ENCODE data around the gene ASAH2. TPM values are rescaled to one million over a fixed set of nuclear protein-coding genes. Genes with fewer than 3 reads are reported as not detected.

Gene ASAH2
- total RNA-seq, 2 experiments from 2014 or later: 0.05 to 3.5 TPM

DNA sequence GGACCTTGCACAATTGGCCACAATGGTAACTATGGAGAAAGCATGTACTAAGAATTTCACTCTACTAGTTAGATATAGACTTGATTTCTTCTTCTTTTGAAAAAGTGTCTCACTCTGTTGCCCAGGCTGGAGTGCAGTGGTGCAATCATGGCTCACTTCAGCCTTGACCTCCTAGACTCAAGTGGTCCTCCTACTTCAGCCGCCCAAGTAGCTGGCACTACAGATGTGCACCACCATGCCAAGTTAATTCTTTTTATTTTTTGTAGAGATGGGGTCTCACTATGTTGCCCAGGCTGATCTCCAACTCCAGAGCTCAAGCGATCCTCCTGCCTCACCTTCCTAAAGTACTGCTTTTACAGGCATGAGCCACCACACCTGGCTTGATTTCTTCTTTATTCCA, 29.1 kb downstream of the ASAH2 start:
- peaks cover 4% of the 10 kb centered on the region for H3K4me1 Mint-ChIP-seq
- H3K27me3 Mint-ChIP-seq: peaks cover 21% of the 10 kb centered on the region
- CTCF ChIA-PET: interaction anchor here (0.9 to 1.1 kb wide), 2 partner anchors 13 to 92 kb away, joined by 3 to 4 read pairs; no protein-coding TSS in a partner anchor
- no peak for ATAC-seq
- no peak overlapping the region for H3K4me3 Mint-ChIP-seq
- no peak for DNase-seq
- POLR2A ChIA-PET: interaction anchor here (0.7 kb wide), 1 partner anchor 1925 kb away, joined by 5 read pairs; no protein-coding TSS in a partner anchor
- H3K9me3 Mint-ChIP-seq (ENCODE audit: low read depth): no peaks in the 10 kb centered on the region
- H3K27ac Mint-ChIP-seq: no peak overlapping the region
- H3K36me3 Mint-ChIP-seq (ENCODE audit: low read depth): no peaks in the 10 kb centered on the region
- intact Hi-C loops (cut with DNase I, micrococcal nuclease): loop anchor here in 1 of 2 experiments (10.0 kb wide), 1 partner anchor 627 kb away; no protein-coding TSS in a partner anchor

- ChIA-PET POLR2A (no interaction called here), CTCF (interaction anchor here (0.6 kb wide), 1 partner anchor 316 kb away, joined by 3 read pairs; no protein-coding TSS in a partner anchor)
- intact Hi-C loops (cut with DNase I, micrococcal nuclease): loop anchor here in 1 of 2 experiments (10.0 kb wide), 1 partner anchor 627 kb away; no protein-coding TSS in a partner anchor
- no peaks in the 10 kb centered on the region for H3K36me3 Mint-ChIP-seq (ENCODE audit: low read depth)
- ATAC-seq: no peak
- no peak for DNase-seq
- no peak overlapping the region for H3K4me3 Mint-ChIP-seq
- H3K9me3 Mint-ChIP-seq (ENCODE audit: low read depth): no peaks in the 10 kb centered on the region
- peaks cover 4% of the 10 kb centered on the region for H3K4me1 Mint-ChIP-seq
- peaks cover 21% of the 10 kb centered on the region for H3K27me3 Mint-ChIP-seq
- no peak overlapping the region for H3K27ac Mint-ChIP-seq
Observed at GRCh38 chr10:50221470-50221869, 29.8 kb downstream of the ASAH2 start.

- no peak overlapping the region for H3K27ac Mint-ChIP-seq
- no peaks in the 10 kb centered on the region for H3K36me3 Mint-ChIP-seq (ENCODE audit: low read depth)
- no peaks in the 10 kb centered on the region for H3K9me3 Mint-ChIP-seq (ENCODE audit: low read depth)
- peaks cover 23% of the 10 kb centered on the region for H3K27me3 Mint-ChIP-seq
- no peak overlapping the region for H3K4me3 Mint-ChIP-seq
- DNase-seq (no peak), ATAC-seq (no peak)
- peaks cover 2% of the 10 kb centered on the region for H3K4me1 Mint-ChIP-seq
- CTCF ChIA-PET: no interaction called here
- POLR2A ChIA-PET: no interaction called here
- intact Hi-C loops (cut with DNase I, micrococcal nuclease): loop anchor here in 1 of 2 experiments (10.0 kb wide), 1 partner anchor 625 kb away; no protein-coding TSS in a partner anchor
Observed at GRCh38 chr10:50219646-50220045, 31.7 kb downstream of the ASAH2 start.

DNA sequence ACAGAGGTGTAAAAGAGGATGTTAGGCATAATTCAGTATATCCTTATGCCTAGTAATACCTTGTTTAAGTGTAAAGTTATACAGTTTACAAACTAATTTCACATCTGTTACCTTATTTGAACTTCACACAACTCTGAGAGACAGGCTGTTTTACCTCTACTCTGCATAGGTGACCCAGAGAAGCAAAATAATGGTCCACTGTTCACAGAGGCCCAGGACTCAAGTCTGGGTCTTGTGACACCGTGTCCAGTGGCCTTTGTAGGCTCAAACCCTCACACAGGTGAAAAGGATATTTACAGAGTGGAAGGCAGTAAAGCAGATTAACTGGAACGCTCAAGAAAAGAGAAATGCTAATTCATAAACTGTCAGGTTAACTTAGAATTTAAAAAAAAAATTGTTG, 32.1 kb downstream of the ASAH2 start:
- ATAC-seq: no peak
- CTCF ChIA-PET: no interaction called here
- POLR2A ChIA-PET: no interaction called here
- no peaks in the 10 kb centered on the region for H3K9me3 Mint-ChIP-seq (ENCODE audit: low read depth)
- H3K4me1 Mint-ChIP-seq: no peaks in the 10 kb centered on the region
- intact Hi-C loops (cut with DNase I, micrococcal nuclease): no loop called here
- no peak for DNase-seq
- H3K27ac Mint-ChIP-seq: no peak overlapping the region
- no peak overlapping the region for H3K4me3 Mint-ChIP-seq
- no peaks in the 10 kb centered on the region for H3K36me3 Mint-ChIP-seq (ENCODE audit: low read depth)
- peaks cover 21% of the 10 kb centered on the region for H3K27me3 Mint-ChIP-seq

GRCh38 chr10:50216894-50217293, 34.4 kb downstream of the ASAH2 start:
- intact Hi-C loops (cut with DNase I, micrococcal nuclease): no loop called here
- no peak for ATAC-seq
- peaks cover 17% of the 10 kb centered on the region for H3K27me3 Mint-ChIP-seq
- no peak for DNase-seq
- no peaks in the 10 kb centered on the region for H3K4me1 Mint-ChIP-seq
- POLR2A ChIA-PET: no interaction called here
- H3K9me3 Mint-ChIP-seq (ENCODE audit: low read depth): no peaks in the 10 kb centered on the region
- no peak overlapping the region for H3K4me3 Mint-ChIP-seq
- no peaks in the 10 kb centered on the region for H3K36me3 Mint-ChIP-seq (ENCODE audit: low read depth)
- no peak overlapping the region for H3K27ac Mint-ChIP-seq
- CTCF ChIA-PET: interaction anchor here (1.4 kb wide), 1 partner anchor 8 kb away, joined by 5 read pairs; no protein-coding TSS in a partner anchor

- H3K27ac Mint-ChIP-seq: no peak overlapping the region
- no peak for ATAC-seq
- H3K4me3 Mint-ChIP-seq: no peak overlapping the region
- DNase-seq: no peak
- H3K27me3 Mint-ChIP-seq: peaks cover 13% of the 10 kb centered on the region
- CTCF ChIA-PET: interaction anchor here (1.4 kb wide), 1 partner anchor 8 kb away, joined by 5 read pairs; no protein-coding TSS in a partner anchor
- no peaks in the 10 kb centered on the region for H3K9me3 Mint-ChIP-seq (ENCODE audit: low read depth)
- intact Hi-C loops (cut with DNase I, micrococcal nuclease): no loop called here
- no peaks in the 10 kb centered on the region for H3K36me3 Mint-ChIP-seq (ENCODE audit: low read depth)
- H3K4me1 Mint-ChIP-seq: no peaks in the 10 kb centered on the region
- POLR2A ChIA-PET: no interaction called here
Observed at GRCh38 chr10:50216418-50216817, 34.9 kb downstream of the ASAH2 start.

- ATAC-seq: no peak
- ChIA-PET CTCF (no interaction called here), POLR2A (no interaction called here)
Observed at GRCh38 chr10:50211670-50212069, 39.6 kb downstream of the ASAH2 start.

DNA sequence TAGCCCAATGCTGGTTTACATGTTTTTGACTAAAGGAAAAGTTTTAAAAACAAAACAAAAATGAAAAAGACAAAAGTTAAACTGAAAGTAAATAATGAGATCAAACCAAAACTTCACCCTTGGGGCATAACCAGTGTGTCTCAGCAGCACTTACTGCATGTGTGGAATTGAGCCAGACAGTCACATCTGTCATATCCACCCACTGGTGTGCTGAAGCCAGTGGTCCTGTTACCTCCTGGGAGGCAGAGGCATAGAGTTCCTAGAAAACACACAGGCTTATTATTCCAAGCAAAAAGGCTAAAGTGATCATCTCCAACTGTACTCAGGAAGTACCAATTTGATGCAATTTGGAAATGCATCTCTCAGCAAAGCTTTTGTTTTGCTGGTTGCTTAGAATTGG, 40.4 kb downstream of the ASAH2 start:
- H3K4me3 Mint-ChIP-seq: no peak overlapping the region
- intact Hi-C loops (cut with DNase I, micrococcal nuclease): no loop called here
- H3K27me3 Mint-ChIP-seq: peaks cover 14% of the 10 kb centered on the region
- no peak overlapping the region for H3K27ac Mint-ChIP-seq
- no peaks in the 10 kb centered on the region for H3K36me3 Mint-ChIP-seq (ENCODE audit: low read depth)
- CTCF ChIA-PET: no interaction called here
- H3K9me3 Mint-ChIP-seq (ENCODE audit: low read depth): no peaks in the 10 kb centered on the region
- no peaks in the 10 kb centered on the region for H3K4me1 Mint-ChIP-seq
- POLR2A ChIA-PET: no interaction called here
- DNase-seq: no peak
- ATAC-seq: no peak

More at GRCh38 chr10:50211670-50212069, 39.6 kb downstream of the ASAH2 start:
- H3K27me3 Mint-ChIP-seq: peaks cover 7% of the 10 kb centered on the region
- intact Hi-C loops (cut with DNase I, micrococcal nuclease): no loop called here
- no peak for DNase-seq
- no peak overlapping the region for H3K27ac Mint-ChIP-seq
- no peaks in the 10 kb centered on the region for H3K36me3 Mint-ChIP-seq (ENCODE audit: low read depth)
- H3K9me3 Mint-ChIP-seq (ENCODE audit: low read depth): no peaks in the 10 kb centered on the region
- H3K4me3 Mint-ChIP-seq: no peak overlapping the region
- H3K4me1 Mint-ChIP-seq: no peaks in the 10 kb centered on the region

Other genes starting within 250 kb of the ASAH2 start
- gene WASHC2A, start 183.6 kb downstream of the ASAH2 start, total RNA-seq: 10 to 100 TPM; 25.0 to 25.2 TPM

Measured in activated CD4-positive, alpha-beta T cell treated with anti-CD3 and anti-CD28 coated beads for 36 hours (primary cell).